Activated CD4-positive, alpha-beta T cell treated with anti-CD3 and anti-CD28 coated beads, Interleukin-10, Interleukin-2, amounts not matched to agents 100 ng/mL and 50 ng/mL, durations not matched to agents 16 hours and 8 hours (primary cell): ENCODE results near the gene LHX3.

Experiments used
- DNase-seq: peaks from one replicate; pipeline ENCODE4 v3.0.0-alpha.2; 2020

Gene LHX3

GRCh38 chr9:136204145-136204805 is 653 bp downstream of the LHX3 start:
- DNase-seq = no peak

- no peak for DNase-seq
Observed at GRCh38 chr9:136203408-136204144, 1.4 kb downstream of the LHX3 start.

GRCh38 chr9:136202454-136203407 is 2.2 kb downstream of the LHX3 start:
- no peak for DNase-seq

- DNase-seq = no peak
Observed at GRCh38 chr9:136201609-136202453, 3.1 kb downstream of the LHX3 start.

- DNase-seq = no peak
Observed at GRCh38 chr9:136201174-136201573, 3.8 kb downstream of the LHX3 start.

GRCh38 chr9:136200424-136200823 is 4.5 kb downstream of the LHX3 start:
- DNase-seq = no peak

- no peak for DNase-seq
Observed at GRCh38 chr9:136199391-136200288, 5.3 kb downstream of the LHX3 start.

- DNase-seq = no peak
Observed at GRCh38 chr9:136198605-136199083, 6.3 kb downstream of the LHX3 start.

- DNase-seq = no peak
Observed at GRCh38 chr9:136197930-136198604, 6.9 kb downstream of the LHX3 start.

- DNase-seq = no peak
Observed at GRCh38 chr9:136197084-136197875, 7.6 kb downstream of the LHX3 start.

- no peak for DNase-seq
Observed at GRCh38 chr9:136196404-136197083, 8.4 kb downstream of the LHX3 start.

GRCh38 chr9:136194540-136194939 is 10.4 kb downstream of the LHX3 start:
- no peak for DNase-seq

GRCh38 chr9:136193891-136194279 is 11.0 kb downstream of the LHX3 start:
- DNase-seq = no peak

- no peak for DNase-seq
Observed at GRCh38 chr9:136193127-136193890, 11.6 kb downstream of the LHX3 start.

GRCh38 chr9:136192289-136193126 is 12.4 kb downstream of the LHX3 start:
- no peak for DNase-seq

GRCh38 chr9:136191960-136192286 is 13.0 kb downstream of the LHX3 start:
- no peak for DNase-seq
